Right renal cortex interstitium (tissue), 3 donors: ENCODE data around the gene BBOF1. TPM values are rescaled to one million over a fixed set of nuclear protein-coding genes. Genes with fewer than 3 reads are reported as not detected.

Source experiments
- DNase-seq, 3 donors: peaks; one replicate each; pipeline ENCODE4 v3.0.0-alpha.2; 2013; ENCODE audit warnings: low read depth in 3 of 3, low spot score in 2 of 3
- polyA plus RNA-seq, 3 donors: library from polyadenylated mRNA; unstranded; fragments of 120-200 nt; gene quantifications; one replicate each; pipeline ENCODE4 v1.2.1, GENCODE V29; 2013; ENCODE audit not compliant: insufficient read length in 3 of 3

Gene BBOF1
- polyA plus RNA-seq, 3 donors = 14.9 to 16.1 (median 15.5) TPM

DNA sequence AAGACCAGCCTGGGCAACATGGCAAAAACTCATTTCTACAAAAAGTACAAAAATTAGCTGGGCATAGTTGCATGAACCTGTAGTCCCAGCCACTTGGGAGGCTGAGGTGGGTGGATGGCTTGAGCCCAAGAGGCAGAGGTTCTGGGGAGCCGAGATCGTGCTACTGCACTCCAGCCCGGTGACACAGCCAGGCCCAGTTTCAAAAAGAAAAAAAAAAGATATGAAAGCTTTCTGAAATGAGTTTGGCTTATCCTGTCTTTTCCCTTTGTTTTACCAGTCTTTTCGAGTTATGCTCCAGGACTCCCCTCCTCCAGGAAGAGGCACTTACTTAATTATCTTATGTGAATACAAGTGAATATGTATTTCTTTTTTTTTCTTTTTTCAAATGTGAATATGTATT, 3.2 kb downstream of the BBOF1 start:
- DNase-seq = no peak

DNA sequence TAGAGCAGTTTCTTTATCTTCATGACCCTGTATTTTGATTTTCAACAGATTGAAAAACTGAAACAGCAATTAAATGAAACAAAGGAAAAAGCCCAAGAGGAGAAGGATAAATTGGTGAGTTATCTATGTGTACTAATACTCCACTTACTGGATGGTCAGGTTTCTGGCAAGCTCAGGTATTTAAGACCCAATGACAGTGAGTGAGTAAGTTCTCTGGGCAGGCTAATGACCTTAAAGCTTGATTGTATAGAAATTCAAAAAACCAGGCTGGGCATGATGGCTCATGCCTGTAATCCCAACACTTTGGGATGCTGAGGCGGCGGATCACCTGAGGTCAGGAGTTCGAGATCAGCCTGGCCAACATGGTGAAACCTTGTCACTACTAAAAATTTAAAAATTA, 10.0 kb downstream of the BBOF1 start:
- DNase-seq = no peak

GRCh38 chr14:74034572-74034971, 15.4 kb downstream of the BBOF1 start:
- DNase-seq = no peak

GRCh38 chr14:74035556-74035955, 16.4 kb downstream of the BBOF1 start:
- DNase-seq = no peak

GRCh38 chr14:74038020-74038859, 19.1 kb downstream of the BBOF1 start:
- peak; percentile 19 to 44 (median 40) for DNase-seq

DNA sequence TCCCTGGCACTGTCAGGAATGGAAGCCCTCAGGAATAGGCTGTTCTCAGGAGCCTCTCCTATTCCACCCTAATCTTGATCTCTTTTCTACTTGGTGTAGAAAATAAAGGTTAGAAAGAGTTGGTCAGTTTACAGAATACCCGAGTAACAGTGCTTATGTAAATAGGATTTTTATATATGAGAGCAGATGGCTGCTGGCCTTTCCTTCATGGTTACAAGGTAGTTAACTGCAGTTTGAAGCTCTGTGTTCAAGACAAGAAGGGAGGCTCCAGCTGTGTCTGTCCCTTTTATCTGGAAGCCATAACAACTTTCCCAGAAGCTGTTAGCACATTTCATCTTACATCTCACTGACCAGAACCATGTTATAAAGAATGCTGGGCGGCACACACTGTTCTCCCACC, 23.1 kb downstream of the BBOF1 start:
- no peak for DNase-seq

GRCh38 chr14:74045522-74045921, 26.4 kb downstream of the BBOF1 start:
- no peak for DNase-seq

- DNase-seq = no peak
These were observed 29.1 kb downstream of the BBOF1 start for GRCh38 chr14:74048281-74048680.

GRCh38 chr14:74049876-74050495, 30.8 kb downstream of the BBOF1 start:
- no peak for DNase-seq

DNA sequence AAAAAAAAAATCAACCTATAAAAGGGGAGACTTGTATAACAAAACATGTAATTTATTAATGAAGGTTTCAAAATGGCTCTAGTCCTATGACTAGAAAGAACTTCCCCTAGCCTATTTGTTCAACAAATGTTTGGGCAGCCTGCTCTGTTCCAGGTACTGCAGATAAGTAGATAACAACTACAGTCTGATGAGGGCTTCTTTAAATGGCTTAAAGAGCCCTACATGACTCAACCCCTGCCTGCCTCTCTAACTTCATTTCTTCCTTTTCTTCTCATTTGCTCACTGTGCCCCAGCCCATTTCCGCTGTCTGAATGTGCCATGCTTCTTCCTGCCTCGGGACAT, 43.6 kb downstream of the BBOF1 start:
- DNase-seq = no peak

- no peak for DNase-seq
These were observed 45.3 kb downstream of the BBOF1 start for GRCh38 chr14:74064426-74064825.

GRCh38 chr14:74064883-74065282, 45.7 kb downstream of the BBOF1 start:
- no peak for DNase-seq

GRCh38 chr14:74065746-74066575, 46.8 kb downstream of the BBOF1 start:
- DNase-seq = no peak

- no peak for DNase-seq
These were observed 58.3 kb downstream of the BBOF1 start for GRCh38 chr14:74077401-74077800.

DNA sequence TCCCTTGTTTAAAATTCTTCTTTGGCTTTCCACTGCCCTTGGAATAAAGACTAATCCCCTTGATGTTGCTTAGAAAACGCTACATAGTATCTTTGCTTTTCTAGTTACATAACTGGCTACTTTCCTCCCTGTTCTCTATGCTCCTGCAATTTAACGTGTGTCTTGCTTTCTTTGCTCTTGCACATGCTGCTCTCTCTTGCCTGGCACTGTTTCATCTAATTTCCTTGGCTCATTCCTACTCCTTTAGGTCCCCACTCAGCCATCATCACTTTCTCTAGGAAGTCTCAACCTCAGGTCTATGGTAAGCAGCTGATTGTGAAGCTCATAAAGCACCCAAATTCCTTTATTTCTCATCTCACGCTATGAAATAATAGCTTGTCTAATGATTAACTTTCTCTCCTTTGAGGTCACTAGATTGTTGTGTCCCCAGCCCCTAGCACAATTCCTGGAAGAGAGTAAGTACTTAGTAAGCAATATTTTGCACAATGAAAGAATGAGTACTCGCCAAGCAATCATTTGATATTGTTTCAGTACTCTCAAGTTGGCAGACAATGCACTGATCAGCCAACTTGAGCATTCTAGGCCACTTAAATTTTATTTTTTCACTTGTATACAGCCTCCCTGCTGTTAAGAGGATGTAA, 61.8 kb downstream of the BBOF1 start:
- DNase-seq = no peak

GRCh38 chr14:74081491-74081890, 62.3 kb downstream of the BBOF1 start:
- no peak for DNase-seq

GRCh38 chr14:74083161-74083560, 64.0 kb downstream of the BBOF1 start:
- DNase-seq = no peak

DNA sequence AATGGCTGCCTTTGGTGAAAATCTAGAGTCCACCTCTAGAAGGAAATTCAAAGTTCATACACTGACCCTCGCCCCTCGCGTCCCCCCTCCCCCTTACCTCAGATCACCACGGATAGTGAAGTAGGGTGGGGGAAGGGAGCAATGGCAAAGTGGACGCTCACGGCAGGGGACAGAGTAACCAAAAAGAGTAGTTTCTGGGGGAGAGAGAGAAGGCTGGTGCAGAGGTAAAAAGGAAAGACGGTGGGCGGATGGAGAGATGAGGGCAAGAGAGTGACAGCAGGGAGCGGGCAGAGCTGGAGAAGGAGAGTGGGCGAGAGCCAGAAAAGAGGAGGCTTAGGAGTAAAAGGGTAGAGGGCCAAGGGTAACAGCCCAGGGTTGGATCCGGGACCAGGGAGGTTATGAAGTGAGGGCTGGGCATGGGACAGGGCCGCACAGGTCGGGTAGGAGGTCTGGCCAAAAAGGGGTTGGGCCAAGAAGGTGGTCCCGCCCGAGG, 64.7 kb downstream of the BBOF1 start:
- peak in 1 of 3 donors; percentile 1 for DNase-seq

DNA sequence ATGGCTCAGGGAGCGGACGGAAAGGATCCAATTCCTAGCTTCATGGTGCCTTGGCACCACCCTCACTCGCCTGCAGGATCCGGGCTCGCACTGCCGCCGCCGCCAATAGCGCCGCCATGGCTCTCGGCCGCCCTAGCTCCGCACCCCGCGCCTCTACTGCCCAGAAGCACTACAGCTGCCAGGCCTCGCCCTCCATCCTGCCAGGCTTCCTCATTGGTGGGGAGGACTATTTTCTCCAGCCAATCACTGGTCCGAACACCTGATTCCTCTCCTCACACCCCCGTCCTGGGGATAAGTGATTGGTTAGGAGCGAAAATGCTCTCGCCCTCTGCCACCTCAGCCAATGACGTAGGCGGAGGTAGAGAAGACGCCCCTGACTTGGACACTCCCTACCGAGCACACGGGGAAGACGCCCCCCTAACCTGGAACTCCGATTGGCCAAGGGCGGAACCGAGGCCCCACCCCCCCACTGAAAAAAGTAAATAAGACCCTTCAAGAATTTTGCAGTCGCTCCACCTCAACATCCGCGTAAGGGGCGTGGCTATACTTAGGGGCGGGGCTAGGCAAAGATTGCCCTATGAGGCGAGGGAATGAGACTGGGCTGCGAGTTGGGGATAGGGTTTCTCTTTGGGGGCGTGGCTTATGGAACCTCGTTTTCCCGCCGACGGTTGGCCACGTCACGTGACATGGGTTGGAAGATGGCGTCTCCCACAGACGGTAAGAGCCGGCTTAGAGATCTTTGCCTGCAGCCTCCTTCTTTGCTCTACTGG, 65.3 kb downstream of the BBOF1 start, which contains the start of the genes ALDH6A1 and LIN52:
Gene ALDH6A1 (minus strand): TSS at position 177 of the 770 bp plus-strand sequence. CDS start 59 bp downstream, at position 118.
Gene LIN52 (plus strand): TSS at position 680 of the 770 bp plus-strand sequence. CDS start 19 bp downstream, at position 699.
- peak; percentile 99 to 100 (median 100) for DNase-seq
